ENCODE results near the gene PTPRN2. TPM values are rescaled to one million over a fixed set of nuclear protein-coding genes. Genes with fewer than 3 reads are reported as not detected.

Gene PTPRN2
- total and polyA plus RNA-seq, 2 of the 8 experiments (the other 6 are each of a cell fraction or from before 2014, with no cell fraction given) = 2.6 to 4.5 TPM

GRCh38 chr7:158299607-158300006 lies 288.0 kb downstream of the PTPRN2 start (continued):
- TF ChIP-seq CHD7 (IDR thresholded peaks at IDR 0.05; ENCODE audit: insufficient replicate concordance, low read length) (no peak), SAP30 (IDR thresholded peaks at IDR 0.05; ENCODE audit: insufficient read depth, insufficient replicate concordance, low read length) (no peak), POLR2A (IDR thresholded peaks at IDR 0.05; ENCODE audit: control extremely low read depth in 1 of 2, low read depth in 2 of 2, low read length in 2 of 2) (no peak), FOSL1 (IDR thresholded peaks at IDR 0.05; ENCODE audit: insufficient read depth, low read depth, low read length) (no peak), SP1 (IDR thresholded peaks at IDR 0.05; ENCODE audit: low read depth, low read length) (no peak), HDAC2 (IDR thresholded peaks at IDR 0.05; ENCODE audit: borderline replicate concordance in 1 of 2, low read depth in 2 of 2, low read length in 2 of 2) (no peak), SIN3A (conservative IDR thresholded peaks at IDR 0.05 in 1 of 2, IDR thresholded peaks at IDR 0.05 in 1 of 2; ENCODE audit: low read depth in 1 of 2, low read length in 2 of 2) (no peak), SIRT6 (IDR thresholded peaks at IDR 0.05; ENCODE audit: low read length) (no peak), SUZ12 (IDR thresholded peaks at IDR 0.05; ENCODE audit: low read length) (no peak), KDM1A (IDR thresholded peaks at IDR 0.05; ENCODE audit: borderline replicate concordance, low read length) (no peak), SP4 (IDR thresholded peaks at IDR 0.05; ENCODE audit: low read length) (no peak)

Data from H1 (cell line).